GM18511 (cell line): ENCODE data around the gene NT5C3A.
"Not testable (repeated sequence)": the region's sequence is repeated elsewhere in the genome, so short reads cannot be mapped to it uniquely, and the experiment has no call there.

Experiments
- ATAC-seq: cut with Tn5 transposase; IDR thresholded peaks from one replicate; pipeline ENCODE4 v1.9.1; 2021; ENCODE audit warnings: mild to moderate bottlenecking, moderate library complexity; ENCODE audit not compliant: unreplicated experiment

Gene NT5C3A

DNA sequence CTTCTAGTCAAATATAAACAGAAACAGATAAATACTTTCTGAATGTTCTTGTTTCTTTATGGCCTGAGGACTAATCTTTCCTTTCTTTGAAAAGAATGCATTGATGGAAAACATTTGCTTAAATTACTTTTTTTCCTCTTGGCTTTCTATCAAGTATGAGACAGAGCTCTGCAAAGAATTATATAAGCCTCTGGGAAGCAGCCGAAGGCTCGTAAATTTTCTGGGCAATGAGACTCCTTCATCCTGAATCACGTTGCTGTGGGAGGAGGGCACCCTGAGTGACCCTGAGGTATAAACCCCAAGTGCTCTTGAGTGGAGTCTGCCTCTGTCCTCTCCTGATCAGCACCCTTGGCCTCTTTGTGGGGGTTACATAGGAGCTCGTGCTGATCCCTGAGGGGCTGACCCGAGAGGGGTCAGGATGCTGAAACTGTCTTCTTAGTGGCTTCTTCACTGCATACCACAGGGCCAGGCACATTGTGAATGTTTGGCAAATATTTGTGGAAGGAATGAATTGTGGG is 71.4 kb downstream of the NT5C3A start:
- not testable (repeated sequence) for ATAC-seq

DNA sequence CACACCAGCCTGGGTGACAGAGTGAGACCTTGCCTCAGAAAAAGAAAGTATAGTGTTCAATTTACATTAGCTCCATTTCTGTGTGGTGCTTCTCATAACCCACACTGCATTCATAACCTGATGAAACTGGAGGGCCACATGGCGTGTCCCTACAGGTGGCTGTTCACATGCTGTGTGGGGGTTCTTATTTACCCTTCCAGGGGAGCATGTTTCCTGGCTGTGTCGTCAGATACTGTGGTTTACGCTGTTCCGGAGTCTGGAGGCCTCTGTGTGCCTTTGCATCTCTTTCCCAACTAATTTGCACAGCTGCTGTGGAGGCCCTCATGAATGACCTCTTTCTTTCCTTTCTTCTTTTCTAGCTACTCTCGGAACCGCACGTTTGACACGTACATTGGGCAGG is 74.4 kb downstream of the NT5C3A start:
- peak; percentile 83 for ATAC-seq

DNA sequence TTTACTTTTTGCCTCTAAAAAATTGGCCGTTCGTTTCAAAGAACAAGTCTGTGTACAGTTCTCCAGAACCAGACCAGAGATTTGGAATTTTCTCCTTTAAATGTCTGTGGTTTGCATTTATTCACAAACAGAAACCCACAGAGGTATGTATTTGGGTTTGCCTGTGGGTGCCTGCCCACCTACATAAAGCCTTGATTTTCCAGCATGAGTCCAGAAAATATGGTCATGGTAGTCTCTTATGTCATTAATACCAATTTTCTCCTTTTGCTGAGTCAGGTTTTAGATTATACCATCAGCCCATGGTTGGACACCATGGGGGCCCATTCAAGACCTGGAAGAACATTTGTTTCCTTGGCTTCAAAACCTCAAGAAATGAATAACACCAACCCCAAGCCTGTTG is 82.7 kb downstream of the NT5C3A start:
- ATAC-seq: not testable (repeated sequence)

DNA sequence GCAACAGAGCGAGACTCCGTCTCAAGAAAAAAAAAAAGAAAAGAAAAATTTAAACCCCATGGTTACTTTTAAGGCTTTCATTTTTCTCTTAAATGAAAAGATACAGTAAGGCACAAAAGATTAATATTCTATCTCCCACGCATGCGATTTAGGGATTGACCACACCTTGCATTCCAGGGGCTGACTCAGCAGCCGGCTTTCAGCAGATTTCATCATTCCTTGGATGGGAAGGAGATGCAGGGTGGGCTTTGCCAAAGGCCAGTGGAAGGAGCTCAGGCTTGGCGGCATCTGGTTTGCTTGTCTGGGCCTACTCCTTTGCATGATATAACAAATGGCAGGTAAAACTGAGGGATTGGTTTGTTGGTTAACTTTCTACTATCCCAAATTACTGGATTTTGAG is 83.3 kb downstream of the NT5C3A start:
- not testable (repeated sequence) for ATAC-seq

DNA sequence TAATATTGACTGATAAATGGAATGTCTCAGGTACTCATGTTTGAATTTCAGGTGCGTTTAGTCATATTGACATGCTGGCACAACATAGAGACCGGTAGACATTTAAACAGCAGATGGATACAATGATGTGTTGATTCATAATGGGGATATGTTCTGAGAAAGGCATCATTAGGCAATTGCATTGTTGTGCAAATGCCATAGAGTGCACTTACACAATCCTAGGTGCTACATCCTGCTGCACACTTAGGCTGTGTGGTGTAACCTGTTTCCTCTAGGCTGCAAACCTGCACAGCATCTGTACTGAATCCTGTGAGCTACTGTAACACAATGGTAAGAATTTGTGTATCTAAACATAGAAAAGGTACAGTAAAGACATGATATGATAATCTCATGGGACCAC is 85.4 kb downstream of the NT5C3A start:
- not testable (repeated sequence) for ATAC-seq

DNA sequence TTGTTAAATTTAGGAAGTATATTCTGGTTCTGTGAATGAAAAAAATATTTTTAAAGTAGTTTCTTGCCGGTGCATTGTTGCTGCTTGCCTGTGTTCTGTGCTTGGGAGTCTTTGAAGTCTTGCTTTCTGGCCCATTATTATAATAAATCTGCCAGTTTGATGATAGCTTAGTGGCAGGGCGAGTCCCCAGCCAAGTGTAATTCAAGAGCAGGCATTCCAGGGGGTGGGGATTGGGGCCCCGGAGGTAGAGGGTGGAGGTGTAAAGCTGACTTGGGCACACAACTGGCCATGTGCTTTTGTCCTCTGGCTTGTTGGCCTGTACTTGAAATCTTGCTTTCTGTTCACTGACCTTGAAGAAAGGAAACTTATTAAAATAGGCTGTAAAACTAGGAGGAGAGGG is 90.6 kb downstream of the NT5C3A start:
- not testable (repeated sequence) for ATAC-seq

DNA sequence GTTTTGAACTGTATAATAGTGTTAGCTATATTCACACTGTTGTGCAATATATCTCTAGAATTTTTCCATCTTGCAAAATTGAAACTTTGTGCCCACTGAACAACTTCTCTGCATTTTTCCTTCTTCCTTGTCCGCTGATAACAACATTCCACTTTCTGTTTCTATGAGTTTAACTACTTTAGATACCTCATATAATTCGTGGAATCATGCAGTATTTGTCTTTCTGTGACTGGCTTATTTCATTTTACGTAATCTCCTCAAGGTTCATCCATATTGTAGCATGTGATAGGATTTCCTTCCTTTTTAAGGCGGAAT is 95.4 kb downstream of the NT5C3A start:
- ATAC-seq: not testable (repeated sequence)

DNA sequence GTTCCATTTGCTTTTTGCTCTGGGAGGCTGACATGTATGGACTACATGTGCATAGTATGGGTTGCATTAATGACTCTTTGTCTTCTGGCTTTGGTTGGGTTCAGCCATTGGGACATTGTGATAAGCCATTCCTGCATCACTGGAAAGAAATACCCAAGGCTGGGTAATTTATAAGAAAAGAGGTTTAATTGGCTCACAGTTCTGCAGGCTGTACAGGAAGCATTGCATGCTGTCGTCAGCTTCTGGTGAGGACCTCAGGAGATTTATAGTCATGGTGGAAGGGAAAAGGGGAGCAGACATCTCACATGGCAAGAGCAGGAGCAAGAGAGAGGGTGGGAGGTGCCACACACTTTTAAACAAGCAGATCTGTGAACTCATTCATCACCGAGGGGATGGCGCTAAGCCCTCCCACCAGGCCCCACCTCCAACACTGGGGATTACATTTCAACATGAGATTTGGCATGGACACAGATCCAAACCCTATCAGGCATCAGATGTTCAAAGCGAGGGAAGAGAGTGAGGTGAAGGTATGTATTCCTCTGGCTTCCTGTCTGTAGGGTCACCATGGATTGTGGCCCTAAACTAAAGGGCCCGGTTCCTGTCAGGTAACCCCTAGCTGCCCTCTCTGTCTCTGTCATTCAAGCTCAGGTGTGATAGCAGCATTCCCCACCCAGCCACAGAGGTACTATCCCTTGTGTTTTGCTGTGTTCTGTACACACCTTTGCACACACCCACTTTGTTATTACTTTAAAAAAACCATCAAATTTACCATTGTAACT is 95.9 kb downstream of the NT5C3A start:
- ATAC-seq: not testable (repeated sequence)

DNA sequence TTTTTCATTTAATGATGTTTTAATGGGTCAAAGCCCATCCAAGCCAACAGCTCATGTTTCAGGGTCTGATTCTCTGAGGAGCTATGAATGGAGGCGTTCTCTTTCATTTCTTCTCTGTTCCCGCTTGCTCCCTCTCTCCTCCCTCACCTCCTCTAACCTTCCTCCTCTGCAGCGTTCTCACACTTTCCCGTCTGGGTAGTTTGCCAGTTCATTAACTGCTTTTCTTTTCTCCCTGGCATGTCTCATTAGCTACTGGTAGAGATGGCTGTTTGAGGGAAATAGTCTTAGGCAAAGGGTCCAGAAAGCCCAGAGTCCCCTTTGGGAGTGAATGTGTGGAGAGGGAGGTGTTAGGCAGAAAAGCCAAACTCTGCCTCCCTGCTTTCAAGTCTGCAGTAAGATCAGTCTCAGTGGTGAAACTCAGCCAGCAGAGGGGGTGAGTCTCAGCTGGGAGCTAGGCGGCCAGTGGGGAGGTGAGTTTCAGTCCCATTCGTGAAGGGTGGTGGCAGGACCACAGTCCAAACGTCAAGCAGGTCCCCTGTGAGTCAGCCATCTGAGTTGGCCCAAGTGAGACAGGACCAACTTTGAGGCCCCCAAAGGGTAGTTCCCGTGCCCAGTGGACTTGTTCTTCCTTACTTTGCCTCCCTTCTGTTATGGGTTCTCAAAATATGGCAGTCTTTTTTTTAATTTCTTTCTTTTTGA is 98.0 kb downstream of the NT5C3A start:
- peak; percentile 98 for ATAC-seq
